Retinal pigment epithelial cell (primary cell): ENCODE data around the gene RALGDS.

Source experiments
- DNase-seq: peaks from one replicate; pipeline ENCODE4 v3.0.0-alpha.2; 2010; ENCODE audit warnings: low read depth
- H3K4me3 ChIP-seq: 2 replicates; pipeline ENCODE4 v1.5.1; 2011; ENCODE audit warnings: mild to moderate bottlenecking, low read length, control low read depth, moderate library complexity
- TF ChIP-seq, protein P1 (sequence below): conservative IDR thresholded peaks from 2 replicates; pipeline ENCODE4 v1.5.1; 2011; ENCODE audit warnings: low read depth, low read length, control low read depth, inconsistent platforms

RALGDS gene

DNA sequence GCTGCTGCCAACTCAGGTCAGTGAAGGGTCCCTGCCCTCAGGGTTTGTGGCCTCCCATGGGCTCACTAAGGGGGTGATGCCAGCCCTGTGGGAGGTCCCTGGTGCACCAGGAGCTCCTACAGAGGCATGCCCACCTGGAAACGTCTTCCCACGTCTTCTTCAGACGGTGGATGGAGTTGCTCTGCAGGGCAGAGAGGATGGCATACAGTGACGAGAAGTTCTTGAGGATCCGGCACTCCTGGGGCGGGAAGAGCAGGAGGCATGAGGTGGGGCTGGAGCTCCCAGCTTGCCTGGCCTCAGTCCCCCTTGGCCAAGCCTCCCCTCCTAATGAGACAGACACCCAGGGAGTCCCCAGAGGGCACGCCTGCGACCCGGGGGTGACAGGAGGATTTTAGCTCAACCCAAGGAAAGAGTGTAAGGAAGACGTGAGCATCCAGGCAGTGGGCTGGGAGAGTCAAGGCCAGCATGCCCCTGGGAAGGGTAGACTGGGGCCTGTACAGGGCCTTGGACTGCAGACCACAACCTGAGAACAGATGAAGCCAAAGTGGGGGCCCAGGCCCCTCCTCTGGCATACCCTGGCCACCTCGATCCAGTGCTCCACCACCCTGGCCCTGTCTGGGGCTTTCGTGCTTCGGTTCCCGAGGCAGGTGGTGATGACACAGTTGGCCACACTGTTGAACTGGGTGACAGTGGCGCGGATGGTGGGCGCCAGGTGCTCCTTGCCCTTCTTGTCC, 14.4 kb downstream of the RALGDS start:
- no peak overlapping the region for H3K4me3 ChIP-seq
- no peak for DNase-seq

GRCh38 chr9:133105461-133105770, 15.6 kb downstream of the RALGDS start:
- TF ChIP-seq, protein P1, sequence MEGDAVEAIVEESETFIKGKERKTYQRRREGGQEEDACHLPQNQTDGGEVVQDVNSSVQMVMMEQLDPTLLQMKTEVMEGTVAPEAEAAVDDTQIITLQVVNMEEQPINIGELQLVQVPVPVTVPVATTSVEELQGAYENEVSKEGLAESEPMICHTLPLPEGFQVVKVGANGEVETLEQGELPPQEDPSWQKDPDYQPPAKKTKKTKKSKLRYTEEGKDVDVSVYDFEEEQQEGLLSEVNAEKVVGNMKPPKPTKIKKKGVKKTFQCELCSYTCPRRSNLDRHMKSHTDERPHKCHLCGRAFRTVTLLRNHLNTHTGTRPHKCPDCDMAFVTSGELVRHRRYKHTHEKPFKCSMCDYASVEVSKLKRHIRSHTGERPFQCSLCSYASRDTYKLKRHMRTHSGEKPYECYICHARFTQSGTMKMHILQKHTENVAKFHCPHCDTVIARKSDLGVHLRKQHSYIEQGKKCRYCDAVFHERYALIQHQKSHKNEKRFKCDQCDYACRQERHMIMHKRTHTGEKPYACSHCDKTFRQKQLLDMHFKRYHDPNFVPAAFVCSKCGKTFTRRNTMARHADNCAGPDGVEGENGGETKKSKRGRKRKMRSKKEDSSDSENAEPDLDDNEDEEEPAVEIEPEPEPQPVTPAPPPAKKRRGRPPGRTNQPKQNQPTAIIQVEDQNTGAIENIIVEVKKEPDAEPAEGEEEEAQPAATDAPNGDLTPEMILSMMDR = no peak
- H3K4me3 ChIP-seq = no peak overlapping the region
- DNase-seq = no peak

More for the DNA sequence above, 14.4 kb downstream of the RALGDS start:
- TF ChIP-seq, protein P1 = no peak

DNA sequence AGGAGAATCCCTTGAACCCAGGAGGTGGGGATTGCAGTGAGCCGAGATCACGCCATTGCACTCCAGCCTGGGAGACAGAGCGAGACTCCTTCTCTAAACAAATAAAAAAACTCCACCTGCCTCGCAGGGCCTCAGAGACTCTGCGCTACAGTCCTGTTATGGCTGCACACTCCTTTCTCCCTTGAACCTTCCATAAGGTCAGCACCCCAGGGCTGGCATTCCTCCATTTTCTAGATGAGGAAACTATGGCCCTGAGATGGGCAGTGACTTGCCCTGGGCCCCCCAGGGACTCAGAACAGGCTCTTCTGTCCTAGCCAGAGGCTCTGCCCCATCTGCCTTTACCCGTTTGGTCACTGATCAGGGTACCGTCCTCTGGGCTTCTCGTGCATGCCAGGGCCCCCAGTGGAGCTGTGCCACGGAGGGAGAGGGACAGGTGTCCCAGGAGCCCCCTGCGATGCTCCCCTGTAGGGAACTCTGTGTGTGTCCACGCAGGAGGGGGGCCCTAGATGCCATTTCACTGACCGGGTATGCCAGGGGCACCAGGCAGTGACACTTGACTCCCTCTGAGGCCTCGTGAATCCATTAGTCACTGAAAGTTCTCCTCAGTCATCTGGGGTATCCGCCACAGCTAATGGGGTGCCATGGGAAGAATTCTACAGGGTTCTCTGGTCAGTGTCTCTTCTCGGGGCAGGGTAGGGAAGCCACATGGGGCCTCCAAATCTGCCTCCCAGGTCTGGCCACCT, 16.2 kb downstream of the RALGDS start:
- no peak for DNase-seq
- TF ChIP-seq, protein P1 = no peak
- no peak overlapping the region for H3K4me3 ChIP-seq

- H3K4me3 ChIP-seq = no peak overlapping the region
- TF ChIP-seq, protein P1 = no peak
- DNase-seq = no peak
Measured at GRCh38 chr9:133103987-133104505, 17.0 kb downstream of the RALGDS start.

- TF ChIP-seq, protein P1 = peak; percentile 92
- no peak for DNase-seq
- no peak overlapping the region for H3K4me3 ChIP-seq
Measured at GRCh38 chr9:133103183-133103986, 17.7 kb downstream of the RALGDS start.

DNA sequence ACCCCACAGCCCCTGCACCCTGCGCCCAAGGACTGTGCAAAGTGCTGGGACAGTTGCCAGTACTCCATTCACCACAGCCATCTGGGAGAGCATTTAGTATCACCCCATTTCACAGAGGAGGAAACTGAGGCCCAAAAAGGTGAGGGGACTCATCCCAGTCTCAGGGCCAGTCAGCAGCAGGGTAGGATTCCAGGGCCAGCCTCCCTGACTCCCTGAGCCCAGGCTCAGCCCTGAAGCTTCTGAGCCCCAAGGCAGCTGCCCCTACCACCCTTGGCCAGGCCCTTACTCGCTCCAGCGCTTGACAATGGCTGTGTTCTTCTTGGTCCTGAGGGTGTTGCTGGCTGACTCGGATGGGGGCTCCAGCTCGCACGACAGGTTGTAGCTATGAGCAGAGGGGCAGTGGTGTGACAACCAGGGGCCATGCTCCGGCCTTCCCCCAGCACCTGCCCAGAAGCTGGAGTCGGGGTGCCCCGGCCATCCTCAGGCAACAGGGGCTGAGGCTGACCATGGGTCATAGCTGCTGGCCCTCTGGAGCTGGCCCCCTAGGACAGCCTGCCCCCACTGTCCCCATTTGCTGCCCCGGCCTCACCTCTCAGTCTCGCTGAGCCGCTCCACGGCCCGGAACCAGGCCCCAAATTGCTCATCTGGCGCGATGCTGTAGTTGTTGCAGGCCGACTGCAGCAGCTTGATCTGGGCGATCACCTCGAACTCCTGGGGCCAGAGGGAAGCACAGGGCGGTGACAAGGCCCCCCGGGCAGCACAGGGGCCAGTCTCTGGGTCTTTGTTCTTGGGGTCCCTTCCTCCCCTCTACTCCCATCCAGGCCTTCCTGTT, 18.6 kb downstream of the RALGDS start:
- DNase-seq = no peak
- TF ChIP-seq, protein P1 = no peak
- H3K4me3 ChIP-seq = no peak overlapping the region
